GM19455 (cell line): ENCODE measurements around the gene MAPRE2.
A peak's percentile ranks its signal among the peaks of the same experiment; 100 is the strongest.

Experiments used
- ATAC-seq: cut with Tn5 transposase; IDR thresholded peaks from one replicate; pipeline ENCODE4 v1.9.1; 2021; ENCODE audit not compliant: unreplicated experiment

The MAPRE2 gene

GRCh38 chr18:35040988-35041814 lies at the start of gene MAPRE2:
Gene MAPRE2 (plus strand): TSS chr18:35041413. CDS start chr18:35041540, 127 bp downstream.
- peak; percentile 86 for ATAC-seq

GRCh38 chr18:34991561-34991960 lies 49.7 kb upstream of the MAPRE2 start:
- ATAC-seq, result no peak

- no peak for ATAC-seq
These were observed 47.9 kb upstream of the MAPRE2 start for GRCh38 chr18:34993289-34993688.

- ATAC-seq, result no peak
These were observed 45.5 kb upstream of the MAPRE2 start for GRCh38 chr18:34995746-34996145.

GRCh38 chr18:34998661-34999060 lies 42.6 kb upstream of the MAPRE2 start:
- no peak for ATAC-seq

- ATAC-seq, result no peak
These were observed 41.4 kb upstream of the MAPRE2 start for GRCh38 chr18:34999756-35000289.

- ATAC-seq, result no peak
These were observed 40.8 kb upstream of the MAPRE2 start for GRCh38 chr18:35000457-35000856.

- no peak for ATAC-seq
These were observed 39.1 kb upstream of the MAPRE2 start for GRCh38 chr18:35002120-35002519.

- peak; percentile 66 for ATAC-seq
These were observed 35.1 kb upstream of the MAPRE2 start for GRCh38 chr18:35005963-35006577.

- no peak for ATAC-seq
These were observed 31.1 kb upstream of the MAPRE2 start for GRCh38 chr18:35010156-35010555.

- ATAC-seq, result no peak
These were observed 30.2 kb upstream of the MAPRE2 start for GRCh38 chr18:35010993-35011392.

- no peak for ATAC-seq
These were observed 21.3 kb upstream of the MAPRE2 start for GRCh38 chr18:35019933-35020332.

- ATAC-seq, result no peak
These were observed 18.7 kb upstream of the MAPRE2 start for GRCh38 chr18:35022426-35023001.

- ATAC-seq, result no peak
These were observed 17.0 kb upstream of the MAPRE2 start for GRCh38 chr18:35024196-35024595.

GRCh38 chr18:35024965-35025364 lies 16.2 kb upstream of the MAPRE2 start:
- ATAC-seq, result no peak

GRCh38 chr18:35026407-35027061 lies 14.7 kb upstream of the MAPRE2 start:
- ATAC-seq, result no peak

- no peak for ATAC-seq
These were observed 14.0 kb upstream of the MAPRE2 start for GRCh38 chr18:35027206-35027605.

- ATAC-seq, result no peak
These were observed 12.7 kb upstream of the MAPRE2 start for GRCh38 chr18:35028536-35028935.

GRCh38 chr18:35029103-35029502 lies 12.1 kb upstream of the MAPRE2 start:
- ATAC-seq, result no peak

- peak; percentile 84 for ATAC-seq
These were observed 11.4 kb upstream of the MAPRE2 start for GRCh38 chr18:35029770-35030169.

GRCh38 chr18:35030277-35030989 lies 10.8 kb upstream of the MAPRE2 start:
- ATAC-seq, result peak; percentile 41
